A549 treated with dexamethasone at 1 μM for 4 hours (cell line): ENCODE data around the gene IFNA7. TPM values are rescaled to one million over a fixed set of nuclear protein-coding genes. Genes with fewer than 3 reads are reported as not detected.

Experiments
- total RNA-seq: library from RNA; stranded (reverse); fragments of 200-300 nt; extraction: Qiagen RNA extraction; gene quantifications from 5 replicates; pipeline ENCODE4 v1.2.3, GENCODE V29; 2022

The IFNA7 gene
- not detected in 5 replicates for total RNA-seq

DNA sequence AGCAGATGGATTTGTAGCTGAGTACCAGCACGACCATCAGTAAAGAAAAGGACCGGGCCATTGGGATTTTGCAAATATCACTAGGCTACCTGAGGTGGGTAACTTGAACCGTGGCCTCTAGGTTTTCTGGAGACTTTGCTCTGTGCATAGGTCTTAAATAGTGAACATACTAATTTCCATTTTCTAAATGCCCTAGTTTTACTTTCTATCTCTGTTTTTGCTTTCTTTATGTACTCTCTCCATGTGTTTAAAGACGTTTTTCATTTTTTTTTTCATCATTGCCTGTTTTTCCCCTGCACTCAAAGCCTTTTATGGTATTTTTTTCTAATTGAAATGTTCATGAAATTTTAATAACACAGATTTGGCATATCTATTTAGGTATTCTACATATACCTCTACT is at the start of gene IFNA7:
Gene IFNA7 (minus strand): TSS at position 101 of the 400 bp plus-strand sequence. CDS start 40 bp downstream, at position 61.

DNA sequence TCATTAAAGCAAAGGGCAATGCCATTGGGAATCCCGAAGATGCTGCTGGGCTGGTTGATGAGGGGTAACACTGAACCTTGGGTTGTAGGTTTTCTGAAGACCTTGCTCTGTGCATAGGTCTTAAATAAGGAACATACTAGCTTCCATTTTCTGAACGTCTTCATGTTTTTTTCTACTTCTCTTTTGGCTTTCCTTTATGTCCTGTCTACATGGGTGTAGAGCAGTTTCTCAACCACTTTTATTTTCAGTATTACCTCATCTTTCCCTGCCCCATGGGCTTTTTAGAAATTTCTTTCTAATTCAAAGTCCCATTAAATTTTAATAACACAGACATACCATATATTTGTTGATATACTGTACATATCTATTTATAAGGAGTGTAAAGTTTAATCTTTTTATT is 37.9 kb upstream of the IFNA7 start, which contains the start of gene IFNA14:
Gene IFNA14 (minus strand): TSS at position 95 of the 400 bp plus-strand sequence. CDS start 70 bp downstream, at position 25.

DNA sequence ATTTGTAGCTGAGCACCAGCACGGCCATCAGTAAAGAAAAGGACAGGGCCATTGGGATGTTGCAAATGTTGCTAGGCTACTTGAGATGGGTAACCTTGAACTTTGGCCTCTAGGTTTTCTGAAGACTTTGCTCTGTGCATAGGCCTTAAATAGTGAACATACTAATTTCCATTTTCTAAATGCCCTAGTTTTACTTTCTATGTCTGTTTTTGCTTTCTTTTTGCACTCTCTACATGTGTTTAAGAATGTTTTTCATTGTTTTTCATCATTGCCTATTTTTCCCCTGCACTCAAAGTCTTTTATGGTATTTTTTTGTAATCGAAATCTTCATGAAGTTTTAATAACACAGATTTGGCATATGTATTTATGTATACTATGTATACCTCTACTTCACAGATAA is 26.1 kb upstream of the IFNA7 start, which contains the start of gene IFNA17:
Gene IFNA17 (minus strand): TSS at position 101 of the 400 bp plus-strand sequence. CDS start 49 bp downstream, at position 52.

DNA sequence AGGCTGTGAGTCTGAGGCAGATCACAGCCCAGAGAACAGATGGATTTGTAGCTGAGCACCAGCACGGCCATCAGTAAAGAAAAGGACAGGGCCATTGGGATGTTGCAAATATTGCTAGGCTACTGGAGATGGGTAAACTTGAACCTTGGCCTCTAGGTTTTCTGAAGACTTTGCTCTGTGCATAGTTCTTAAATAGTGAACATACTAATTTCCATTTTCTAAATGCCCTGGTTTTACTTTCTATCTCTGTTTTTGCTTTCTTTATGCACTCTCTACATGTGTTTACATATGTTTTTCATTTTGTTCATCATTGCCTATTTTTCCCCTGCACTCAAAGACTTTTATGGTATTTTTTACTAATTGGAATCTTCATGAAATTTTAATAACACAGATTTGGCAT is 15.2 kb upstream of the IFNA7 start, which contains the start of gene IFNA16:
Gene IFNA16 (minus strand): TSS at position 101 of the 400 bp plus-strand sequence. CDS start 6 bp downstream, at position 95.

DNA sequence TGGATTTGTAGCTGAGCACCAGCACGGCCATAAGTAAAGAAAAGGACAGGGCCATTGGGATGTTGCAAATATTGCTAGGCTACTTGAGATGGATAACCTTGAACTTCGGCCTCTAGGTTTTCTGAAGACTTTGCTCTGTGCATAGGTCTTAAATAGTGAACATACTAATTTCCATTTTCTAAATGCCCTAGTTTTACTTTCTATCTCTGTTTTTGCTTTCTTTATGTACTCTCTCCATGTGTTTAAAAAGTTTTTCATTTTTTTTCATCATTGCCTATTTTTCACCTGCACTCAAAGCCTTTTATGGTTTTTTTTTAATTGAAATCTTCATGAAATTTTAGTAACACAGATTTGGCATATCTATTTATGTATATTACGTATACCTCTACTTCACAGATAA is 5.0 kb upstream of the IFNA7 start, which contains the start of gene IFNA10:
Gene IFNA10 (minus strand): TSS at position 101 of the 400 bp plus-strand sequence. CDS start 46 bp downstream, at position 55.

DNA sequence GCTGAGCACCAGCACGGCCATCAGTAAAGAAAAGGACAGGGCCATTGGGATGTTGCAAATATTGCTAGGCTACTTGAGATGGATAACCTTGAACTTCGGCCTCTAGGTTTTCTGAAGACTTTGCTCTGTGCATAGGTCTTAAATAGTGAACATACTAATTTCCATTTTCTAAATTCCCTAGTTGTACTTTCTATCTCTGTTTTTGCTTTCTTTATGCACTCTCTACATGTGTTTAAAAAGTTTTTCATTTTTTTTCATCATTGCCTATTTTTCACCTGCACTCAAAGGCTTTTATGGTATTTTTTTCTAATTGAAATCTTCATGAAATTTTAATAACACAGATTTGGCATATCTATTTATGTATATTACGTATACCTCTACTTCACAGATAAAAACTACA is 14.5 kb downstream of the IFNA7 start, which contains the start of gene IFNA4:
Gene IFNA4 (minus strand): TSS at position 101 of the 400 bp plus-strand sequence. CDS start 56 bp downstream, at position 45.

DNA sequence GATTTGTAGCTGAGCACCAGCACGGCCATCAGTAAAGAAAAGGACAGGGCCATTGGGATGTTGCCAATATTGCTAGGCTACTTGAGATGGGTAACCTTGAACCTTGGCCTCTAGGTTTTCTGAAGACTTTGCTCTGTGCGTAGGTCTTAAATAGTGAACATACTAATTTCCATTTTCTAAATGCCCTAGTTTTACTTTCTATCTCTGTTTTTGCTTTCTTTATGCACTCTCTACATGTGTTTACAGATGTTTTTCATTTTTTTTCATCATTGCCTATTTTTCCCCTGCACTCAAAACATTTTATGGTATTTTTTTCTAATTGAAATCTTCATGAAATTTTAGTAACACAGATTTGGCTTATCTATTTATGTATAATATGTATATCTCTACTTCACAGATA is 35.4 kb downstream of the IFNA7 start, which contains the start of gene IFNA21:
Gene IFNA21 (minus strand): TSS at position 101 of the 400 bp plus-strand sequence. CDS start 48 bp downstream, at position 53.

Other genes with a start within 250 kb of the IFNA7 start
- gene HACD4, start 170.6 kb downstream of the IFNA7 start, total RNA-seq, result 0.85 to 1.3 TPM (median 1.0 TPM) in 5 replicates
- 0.10 TPM in 1 of 5 replicates, not detected in the others for gene IFNB1, start 124.3 kb downstream of the IFNA7 start, total RNA-seq
- gene IFNW1, start 60.4 kb downstream of the IFNA7 start, total RNA-seq, result not detected in 5 replicates
- gene IFNA21, start 35.5 kb downstream of the IFNA7 start, total RNA-seq, result not detected in 5 replicates
- not detected in 5 replicates for gene IFNA4, start 14.6 kb downstream of the IFNA7 start, total RNA-seq
- not detected in 5 replicates for gene IFNA10, start 4.9 kb upstream of the IFNA7 start, total RNA-seq
- gene IFNA16, start 15.1 kb upstream of the IFNA7 start, total RNA-seq, result not detected in 5 replicates
- gene IFNA17, start 26.0 kb upstream of the IFNA7 start, total RNA-seq, result not detected in 5 replicates
- gene IFNA14, start 37.8 kb upstream of the IFNA7 start, total RNA-seq, result not detected in 5 replicates
- gene IFNA5, start 103.1 kb upstream of the IFNA7 start, total RNA-seq, result not detected in 5 replicates
- gene KLHL9, start 133.2 kb upstream of the IFNA7 start, total RNA-seq, result 15.3 to 21.4 TPM (median 19.5 TPM) in 5 replicates
- gene IFNA6, start 148.7 kb upstream of the IFNA7 start, total RNA-seq, result not detected in 5 replicates
- not detected in 5 replicates for gene IFNA13, start 165.9 kb upstream of the IFNA7 start, total RNA-seq
- gene IFNA2, start 183.2 kb upstream of the IFNA7 start, total RNA-seq, result not detected in 5 replicates
- gene IFNA8, start 206.9 kb upstream of the IFNA7 start, total RNA-seq, result not detected in 5 replicates
- gene IFNA1, start 238.2 kb upstream of the IFNA7 start, total RNA-seq, result not detected in 5 replicates